GM12874 (cell line): ENCODE results near the gene CHRNB4.

Experiments
- TF ChIP-seq, protein P1 (sequence below): IDR thresholded peaks from 2 replicates; pipeline ENCODE4 v1.5.1; 2011; ENCODE audit warnings: low read depth, mild to moderate bottlenecking, control low read depth, low read length, moderate library complexity; ENCODE audit not compliant: insufficient read depth

Gene CHRNB4

DNA sequence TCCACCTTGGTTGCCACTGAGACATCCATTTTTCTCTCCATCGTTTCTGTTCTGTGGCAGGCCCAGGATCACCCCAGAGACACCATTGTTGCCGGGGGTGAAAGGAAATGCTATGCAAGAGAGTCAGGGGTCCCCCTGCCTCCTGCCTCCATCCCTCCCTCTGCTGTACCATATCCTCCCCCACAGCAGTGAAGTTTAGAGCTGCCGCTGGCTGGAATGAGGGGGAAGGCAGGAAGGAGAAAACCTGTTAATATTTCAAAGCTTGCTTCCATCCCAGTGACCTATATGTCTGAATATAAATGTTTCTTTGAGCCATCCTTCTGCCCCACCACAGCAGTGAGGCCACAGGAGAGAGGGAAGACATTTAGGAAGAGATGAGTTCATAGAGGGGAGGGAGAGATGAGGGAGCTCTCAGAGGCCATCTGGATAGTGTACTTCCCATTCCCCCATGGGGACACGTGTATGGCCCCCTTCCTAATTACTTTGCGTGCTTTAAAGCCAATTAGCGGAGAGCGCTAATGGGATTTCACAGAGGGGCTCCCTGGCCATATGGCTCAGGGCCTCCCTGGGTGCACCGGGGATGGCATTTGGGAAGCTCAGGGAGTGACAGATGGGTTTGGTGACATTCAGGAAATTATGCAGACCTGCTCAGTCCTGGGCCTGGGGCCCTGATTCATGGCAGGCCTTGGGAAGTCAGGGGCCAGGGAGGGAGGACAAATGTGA lies 40.4 kb upstream of the CHRNB4 start:
- TF ChIP-seq, protein P1, sequence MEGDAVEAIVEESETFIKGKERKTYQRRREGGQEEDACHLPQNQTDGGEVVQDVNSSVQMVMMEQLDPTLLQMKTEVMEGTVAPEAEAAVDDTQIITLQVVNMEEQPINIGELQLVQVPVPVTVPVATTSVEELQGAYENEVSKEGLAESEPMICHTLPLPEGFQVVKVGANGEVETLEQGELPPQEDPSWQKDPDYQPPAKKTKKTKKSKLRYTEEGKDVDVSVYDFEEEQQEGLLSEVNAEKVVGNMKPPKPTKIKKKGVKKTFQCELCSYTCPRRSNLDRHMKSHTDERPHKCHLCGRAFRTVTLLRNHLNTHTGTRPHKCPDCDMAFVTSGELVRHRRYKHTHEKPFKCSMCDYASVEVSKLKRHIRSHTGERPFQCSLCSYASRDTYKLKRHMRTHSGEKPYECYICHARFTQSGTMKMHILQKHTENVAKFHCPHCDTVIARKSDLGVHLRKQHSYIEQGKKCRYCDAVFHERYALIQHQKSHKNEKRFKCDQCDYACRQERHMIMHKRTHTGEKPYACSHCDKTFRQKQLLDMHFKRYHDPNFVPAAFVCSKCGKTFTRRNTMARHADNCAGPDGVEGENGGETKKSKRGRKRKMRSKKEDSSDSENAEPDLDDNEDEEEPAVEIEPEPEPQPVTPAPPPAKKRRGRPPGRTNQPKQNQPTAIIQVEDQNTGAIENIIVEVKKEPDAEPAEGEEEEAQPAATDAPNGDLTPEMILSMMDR = no peak

DNA sequence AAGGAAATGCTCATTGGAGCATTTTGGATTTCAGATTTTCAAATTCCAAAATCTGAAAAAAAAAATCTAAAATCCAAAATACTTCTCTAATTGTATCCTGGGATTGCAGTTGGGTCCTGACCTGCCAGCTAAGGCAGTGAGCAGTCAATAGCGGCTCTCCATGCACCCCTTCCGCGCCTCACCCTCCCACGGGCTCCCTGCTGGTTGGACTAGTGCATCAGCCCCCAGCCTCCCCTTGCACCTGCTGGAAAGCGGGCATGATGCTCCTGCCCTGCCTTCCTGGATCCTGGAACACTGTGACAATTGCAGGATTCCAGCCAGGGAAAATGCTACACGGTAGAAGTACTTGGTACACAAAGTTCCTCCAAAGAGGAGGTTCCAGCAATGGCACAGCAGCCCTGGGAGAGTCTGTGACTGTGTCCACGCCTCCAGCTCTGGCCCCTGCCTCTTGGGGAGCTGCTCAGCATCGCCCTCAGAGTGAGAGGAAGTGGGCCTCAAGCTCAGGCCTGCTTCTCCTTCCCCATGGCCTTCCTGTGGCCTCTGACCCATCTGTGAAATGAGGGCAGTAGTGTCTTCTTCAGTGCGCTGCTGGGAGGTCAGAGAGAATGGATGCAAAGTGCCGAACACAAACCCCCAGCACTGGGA lies 39.5 kb upstream of the CHRNB4 start:
- TF ChIP-seq, protein P1 = no peak

DNA sequence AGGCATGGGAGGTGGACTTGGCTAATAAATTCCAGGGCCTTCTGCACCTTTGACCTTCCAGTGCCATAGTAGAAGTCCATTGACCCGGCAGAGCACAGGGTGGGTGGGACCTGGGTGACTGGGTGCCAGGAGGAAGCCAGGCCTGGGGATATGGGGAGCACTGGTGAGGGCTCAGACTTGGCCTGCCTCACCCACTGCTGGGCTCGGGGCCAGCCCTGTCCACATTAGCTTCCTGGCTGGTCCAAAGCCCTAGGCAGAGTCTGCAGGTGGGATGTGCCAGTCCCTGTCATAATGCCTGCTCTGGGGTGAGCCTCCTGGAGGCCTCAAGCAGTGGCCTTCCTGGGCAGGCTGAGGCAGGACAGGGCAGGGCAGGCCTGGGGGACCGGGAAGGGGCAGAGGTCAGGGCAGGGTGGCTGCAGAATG lies 38.1 kb upstream of the CHRNB4 start:
- TF ChIP-seq, protein P1 = no peak

DNA sequence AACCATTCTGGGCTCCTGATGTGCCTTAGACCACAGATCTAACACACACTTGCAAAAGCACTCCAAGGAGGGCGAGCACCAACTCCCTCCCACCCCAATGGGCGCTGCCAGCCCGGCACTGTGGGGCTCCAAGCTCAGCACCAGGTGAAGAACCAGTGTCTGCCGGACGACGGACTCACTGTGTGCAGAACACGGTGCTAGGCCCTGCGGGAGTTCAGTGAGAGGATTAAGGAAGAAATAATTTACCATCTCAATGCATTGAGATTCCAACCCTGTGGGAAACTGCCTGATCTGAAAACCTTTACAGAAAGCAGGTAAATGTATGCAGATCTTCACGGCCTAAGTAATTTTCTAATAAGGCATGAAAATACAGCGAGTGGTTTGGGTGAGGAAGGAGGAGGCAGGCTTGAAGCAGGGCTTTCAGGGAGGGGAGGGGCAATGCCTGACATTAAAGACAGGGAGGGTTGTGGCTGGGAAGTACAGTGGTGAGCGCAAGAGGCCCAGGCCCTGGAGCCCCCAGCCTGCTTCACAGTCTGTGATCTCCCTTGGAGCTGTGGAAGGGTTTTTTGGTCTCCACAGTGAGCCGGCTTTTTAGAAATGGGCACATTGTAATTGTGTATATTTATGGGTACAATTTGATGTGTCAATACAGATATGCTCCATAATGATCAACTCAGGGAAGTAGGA lies 35.6 kb upstream of the CHRNB4 start:
- TF ChIP-seq, protein P1 = no peak

DNA sequence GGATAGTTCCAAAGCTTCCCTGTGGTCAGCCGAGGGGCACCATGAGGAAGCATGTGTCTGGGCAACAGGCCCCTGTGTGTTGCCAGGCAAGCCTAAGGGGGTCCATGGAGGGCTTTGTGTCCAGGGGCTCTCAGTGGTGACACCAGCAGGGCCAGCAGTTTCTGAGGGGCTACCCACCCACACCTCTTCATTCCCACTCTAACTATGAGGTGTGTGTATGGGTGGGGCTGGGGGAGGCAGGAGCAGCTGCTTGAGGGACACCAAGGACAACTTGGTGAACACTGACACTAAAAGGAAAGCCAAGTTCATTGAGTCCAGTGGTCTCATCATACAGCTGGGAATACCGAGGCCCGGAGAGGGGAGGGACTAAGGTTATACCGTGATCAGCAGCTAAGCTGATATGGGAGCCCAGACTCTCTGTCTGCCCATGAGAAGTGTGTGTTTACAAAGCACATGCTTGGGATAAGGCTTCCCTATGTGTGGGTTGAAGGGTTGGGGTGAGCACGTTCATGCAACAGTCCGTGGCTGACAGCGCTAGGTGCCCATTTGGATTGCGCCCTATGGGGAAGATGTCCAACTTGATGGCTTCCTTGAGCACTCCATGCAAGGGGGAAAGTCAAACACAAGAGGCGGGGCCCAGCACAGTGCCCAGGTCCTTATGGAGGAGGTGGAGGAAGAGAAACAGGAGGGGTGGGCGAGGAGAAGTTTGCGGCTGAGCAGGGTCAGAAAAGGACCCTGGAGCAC lies 34.8 kb upstream of the CHRNB4 start:
- TF ChIP-seq, protein P1 = no peak

DNA sequence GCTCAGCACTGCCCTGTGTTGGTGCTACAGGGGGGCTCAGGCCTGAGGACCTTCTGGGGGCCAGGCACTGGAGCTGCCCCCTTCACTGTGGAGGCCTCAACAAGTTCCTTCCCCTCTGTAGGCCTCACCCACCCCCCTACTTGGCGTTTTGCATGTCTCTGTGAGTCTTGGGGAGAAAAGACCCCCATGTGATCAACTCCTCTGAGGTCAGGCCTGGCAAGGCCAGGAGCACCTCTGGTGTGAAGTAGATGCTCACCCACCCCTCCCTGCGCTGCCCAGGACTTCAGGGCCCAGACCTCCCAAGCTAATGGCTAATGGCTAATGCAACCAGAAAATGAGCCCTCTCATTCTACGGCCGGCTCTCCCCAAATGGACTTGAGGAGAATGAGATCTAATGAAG lies 34.2 kb upstream of the CHRNB4 start:
- TF ChIP-seq, protein P1 = no peak
